Panc1 (cell line): Measurements from ENCODE around the gene SLC6A13. TPM values are rescaled to one million over a fixed set of nuclear protein-coding genes. Genes with fewer than 3 reads are reported as not detected.

Experiments
- ATAC-seq: fragments of 200-7000 bp; cut with Tn5 transposase; 2 replicates; pipeline ENCODE4 v1.9.1; 2020; ENCODE audit warnings: mild to moderate bottlenecking, moderate library complexity
- BruUV-seq: library from RNA; stranded (reverse); fragments of 400-500 nt; replicated peaks from 2 replicates; lab custom pipeline; 2021; lab: Mats Ljungman, UMichigan
- CTCF ChIA-PET: fragments of 300-600 bp; sonication (Branson Sonifier 250); formaldehyde crosslinking; loops from one replicate; lab custom pipeline; 2022; ENCODE audit warnings: antibody characterized with exemption; lab: Charles Lee
- POLR2A ChIA-PET: fragments of 300-600 bp; sonication (Branson Sonifier 250); formaldehyde crosslinking; loops from one replicate; lab custom pipeline; 2022; ENCODE audit warnings: antibody characterized with exemption; lab: Charles Lee
- DNase-seq: peaks from one replicate; pipeline ENCODE4 v3.0.0-alpha.2; 2010; ENCODE audit warnings: low read depth, low spot score
- H3K27ac ChIP-seq: 2 replicates; pipeline ENCODE4 v1.5.1; 2011; ENCODE audit warnings: mild to moderate bottlenecking, low read length, inconsistent platforms
- H3K27me3 ChIP-seq: fragments of 200-500 bp; sonication (Bioruptor generic); 2 replicates; pipeline ENCODE4 v1.6.0; 2014; ENCODE audit warnings: low read length, inconsistent platforms; ENCODE audit not compliant: control insufficient read depth, insufficient read depth
- H3K36me3 ChIP-seq: fragments of 200-500 bp; sonication (Bioruptor generic); 2 replicates; pipeline ENCODE4 v1.5.1; 2014; ENCODE audit warnings: inconsistent platforms, mild to moderate bottlenecking, low read length, moderate library complexity; ENCODE audit not compliant: control insufficient read depth, insufficient read depth
- H3K4me1 ChIP-seq: 2 replicates; pipeline ENCODE4 v1.5.1; 2011; ENCODE audit warnings: inconsistent platforms, mild to moderate bottlenecking, low read length, moderate library complexity; ENCODE audit not compliant: control insufficient read depth, insufficient read depth
- H3K4me3 ChIP-seq, 2 experiments: 2 replicates each; pipeline ENCODE4 v1.5.1; 2011 to 2012; ENCODE audit warnings: low read depth in 2 of 2, low read length in 2 of 2, mild to moderate bottlenecking in 2 of 2, inconsistent platforms in 1 of 2, moderate library complexity in 1 of 2
- H3K9me3 ChIP-seq: fragments of 200-500 bp; sonication (Bioruptor generic); 2 replicates; pipeline ENCODE4 v1.5.1; 2014; ENCODE audit warnings: low read depth, mild to moderate bottlenecking, inconsistent platforms, low read length, moderate library complexity; ENCODE audit not compliant: control insufficient read depth, insufficient read depth
- POLR2AphosphoS5 ChIP-seq: IDR thresholded peaks from 2 replicates; pipeline ENCODE4 v1.6.1; 2012; ENCODE audit warnings: mild to moderate bottlenecking, low read depth, low read length, moderate library complexity
- SIN3A ChIP-seq: IDR thresholded peaks from 2 replicates; pipeline ENCODE4 v1.6.1; 2012; ENCODE audit warnings: low read depth, mild to moderate bottlenecking, low read length, moderate library complexity, borderline replicate concordance; ENCODE audit not compliant: insufficient read depth
- TCF7L2 ChIP-seq: IDR thresholded peaks from 2 replicates; pipeline ENCODE4 v1.6.1; 2011; ENCODE audit warnings: mild to moderate bottlenecking, low read depth, low read length, inconsistent platforms
- in situ Hi-C: cut with HindIII; loops from 2 replicates; pipeline ENCODE4 v1.10.0; 2016; ENCODE audit warnings: low sequenced_read_pairs, low pct_unique_long_range_greater_than_20kb
- intact Hi-C: fragments of 100-400 bp; cut with micrococcal nuclease; formaldehyde crosslinking; loops from one replicate; pipeline ENCODE4 v1.10.0; 2022; ENCODE audit not compliant: unreplicated experiment
- total RNA-seq: library from RNA; stranded (reverse); gene quantifications from one replicate; pipeline ENCODE4 v1.2.1, GENCODE V29; 2021; ENCODE audit not compliant: unreplicated experiment
- TF ChIP-seq, protein P1 (sequence below), 2 experiments: IDR thresholded peaks; 2 replicates each; pipeline ENCODE4 v1.6.1; 2011 to 2012; ENCODE audit warnings: low read depth in 2 of 2, control low read depth in 1 of 2, low read length in 1 of 2, mild to moderate bottlenecking in 1 of 2, moderate library complexity in 1 of 2; ENCODE audit not compliant: insufficient read depth in 1 of 2
- TF ChIP-seq, protein P2 (sequence below): fragments of 450-650 bp; IDR thresholded peaks from 2 replicates; pipeline ENCODE4 v1.5.1; 2017; ENCODE audit warnings: mild to moderate bottlenecking

Gene SLC6A13
- total RNA-seq, 1 experiment from 2014 or later: 0.57 TPM

DNA sequence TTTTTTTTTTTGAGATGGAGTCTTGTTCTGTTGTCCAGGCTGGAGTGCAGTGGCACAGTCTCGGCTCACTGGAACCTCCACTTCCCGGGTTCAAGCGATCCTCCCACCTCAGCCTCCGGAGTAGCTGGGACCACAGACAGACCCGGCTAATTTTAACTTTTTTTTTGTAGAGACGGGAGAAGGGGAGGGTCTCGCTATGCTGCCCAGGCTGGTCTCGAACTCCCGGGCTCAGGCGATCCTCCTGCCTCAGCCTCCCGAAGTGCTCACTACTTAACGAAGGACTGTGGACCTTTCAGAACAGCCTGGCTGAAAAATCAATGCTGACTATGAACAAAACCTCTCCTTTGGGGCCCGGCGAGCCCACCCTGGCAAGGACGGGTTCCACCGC lies 59.6 kb downstream of the SLC6A13 start:
- in situ Hi-C loops: no loop called here
- TF ChIP-seq TCF7L2 (no peak), POLR2AphosphoS5 (no peak), SIN3A (no peak)
- TF ChIP-seq, protein P1, sequence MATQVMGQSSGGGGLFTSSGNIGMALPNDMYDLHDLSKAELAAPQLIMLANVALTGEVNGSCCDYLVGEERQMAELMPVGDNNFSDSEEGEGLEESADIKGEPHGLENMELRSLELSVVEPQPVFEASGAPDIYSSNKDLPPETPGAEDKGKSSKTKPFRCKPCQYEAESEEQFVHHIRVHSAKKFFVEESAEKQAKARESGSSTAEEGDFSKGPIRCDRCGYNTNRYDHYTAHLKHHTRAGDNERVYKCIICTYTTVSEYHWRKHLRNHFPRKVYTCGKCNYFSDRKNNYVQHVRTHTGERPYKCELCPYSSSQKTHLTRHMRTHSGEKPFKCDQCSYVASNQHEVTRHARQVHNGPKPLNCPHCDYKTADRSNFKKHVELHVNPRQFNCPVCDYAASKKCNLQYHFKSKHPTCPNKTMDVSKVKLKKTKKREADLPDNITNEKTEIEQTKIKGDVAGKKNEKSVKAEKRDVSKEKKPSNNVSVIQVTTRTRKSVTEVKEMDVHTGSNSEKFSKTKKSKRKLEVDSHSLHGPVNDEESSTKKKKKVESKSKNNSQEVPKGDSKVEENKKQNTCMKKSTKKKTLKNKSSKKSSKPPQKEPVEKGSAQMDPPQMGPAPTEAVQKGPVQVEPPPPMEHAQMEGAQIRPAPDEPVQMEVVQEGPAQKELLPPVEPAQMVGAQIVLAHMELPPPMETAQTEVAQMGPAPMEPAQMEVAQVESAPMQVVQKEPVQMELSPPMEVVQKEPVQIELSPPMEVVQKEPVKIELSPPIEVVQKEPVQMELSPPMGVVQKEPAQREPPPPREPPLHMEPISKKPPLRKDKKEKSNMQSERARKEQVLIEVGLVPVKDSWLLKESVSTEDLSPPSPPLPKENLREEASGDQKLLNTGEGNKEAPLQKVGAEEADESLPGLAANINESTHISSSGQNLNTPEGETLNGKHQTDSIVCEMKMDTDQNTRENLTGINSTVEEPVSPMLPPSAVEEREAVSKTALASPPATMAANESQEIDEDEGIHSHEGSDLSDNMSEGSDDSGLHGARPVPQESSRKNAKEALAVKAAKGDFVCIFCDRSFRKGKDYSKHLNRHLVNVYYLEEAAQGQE (IDR thresholded peaks at IDR 0.05; ENCODE audit: insufficient read depth in 1 of 2, low read depth in 2 of 2, low read length in 1 of 2): no peak
- TF ChIP-seq, protein P2, sequence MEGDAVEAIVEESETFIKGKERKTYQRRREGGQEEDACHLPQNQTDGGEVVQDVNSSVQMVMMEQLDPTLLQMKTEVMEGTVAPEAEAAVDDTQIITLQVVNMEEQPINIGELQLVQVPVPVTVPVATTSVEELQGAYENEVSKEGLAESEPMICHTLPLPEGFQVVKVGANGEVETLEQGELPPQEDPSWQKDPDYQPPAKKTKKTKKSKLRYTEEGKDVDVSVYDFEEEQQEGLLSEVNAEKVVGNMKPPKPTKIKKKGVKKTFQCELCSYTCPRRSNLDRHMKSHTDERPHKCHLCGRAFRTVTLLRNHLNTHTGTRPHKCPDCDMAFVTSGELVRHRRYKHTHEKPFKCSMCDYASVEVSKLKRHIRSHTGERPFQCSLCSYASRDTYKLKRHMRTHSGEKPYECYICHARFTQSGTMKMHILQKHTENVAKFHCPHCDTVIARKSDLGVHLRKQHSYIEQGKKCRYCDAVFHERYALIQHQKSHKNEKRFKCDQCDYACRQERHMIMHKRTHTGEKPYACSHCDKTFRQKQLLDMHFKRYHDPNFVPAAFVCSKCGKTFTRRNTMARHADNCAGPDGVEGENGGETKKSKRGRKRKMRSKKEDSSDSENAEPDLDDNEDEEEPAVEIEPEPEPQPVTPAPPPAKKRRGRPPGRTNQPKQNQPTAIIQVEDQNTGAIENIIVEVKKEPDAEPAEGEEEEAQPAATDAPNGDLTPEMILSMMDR: no peak
- ATAC-seq (no peak), DNase-seq (no peak)
- no TSS peak for BruUV-seq
- Histone ChIP-seq H3K36me3 (no peaks in the 10 kb centered on the region), H3K9me3 (no peaks in the 10 kb centered on the region), H3K4me1 (no peaks in the 10 kb centered on the region), H3K4me3 (peak overlapping the region in 1 of 2 experiments; percentile 13; a peak in 1 of 4 replicates), H3K27me3 (no peaks in the 10 kb centered on the region), H3K27ac (no peak overlapping the region)
- intact Hi-C loops: no loop called here
- CTCF ChIA-PET: no interaction called here
- POLR2A ChIA-PET: no interaction called here

DNA sequence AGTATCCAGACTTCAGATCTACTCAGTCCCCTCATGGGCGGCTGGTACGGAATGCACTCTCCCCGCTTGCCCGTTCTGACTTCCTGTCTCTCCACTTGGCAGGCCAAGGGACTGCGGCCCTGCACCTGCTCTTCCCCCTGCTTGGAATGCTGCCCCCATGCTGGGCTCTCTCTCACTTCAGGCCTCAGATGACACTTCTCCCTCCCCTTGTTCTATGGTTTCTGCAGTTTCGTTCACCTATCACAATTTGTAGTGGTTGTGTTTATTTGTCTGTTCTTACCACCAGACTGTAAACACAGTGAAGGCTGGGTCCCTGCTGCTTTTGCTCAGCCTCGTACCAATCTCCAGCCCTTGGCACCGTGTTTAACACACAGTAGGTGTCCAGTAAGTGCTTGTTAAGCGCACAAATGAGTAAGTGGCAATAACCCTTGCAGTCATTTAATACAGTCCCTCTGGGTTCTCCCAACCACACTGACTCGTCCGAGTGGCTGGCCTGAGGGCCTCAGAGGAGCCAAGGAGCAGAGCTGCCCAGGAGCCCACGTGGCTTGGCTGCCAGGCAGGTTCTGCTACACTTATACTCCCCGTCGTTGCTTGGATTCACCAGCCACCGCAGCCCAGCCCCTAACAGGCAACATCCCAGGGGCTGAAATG lies 60.4 kb downstream of the SLC6A13 start:
- intact Hi-C loops (no loop called here), in situ Hi-C loops (no loop called here)
- Histone ChIP-seq H3K36me3 (no peaks in the 10 kb centered on the region), H3K9me3 (no peaks in the 10 kb centered on the region), H3K4me3 (no peak overlapping the region), H3K27ac (no peak overlapping the region), H3K27me3 (no peaks in the 10 kb centered on the region), H3K4me1 (no peaks in the 10 kb centered on the region)
- DNase-seq (no peak), ATAC-seq (no peak)
- POLR2A ChIA-PET: no interaction called here
- no TSS peak for BruUV-seq
- CTCF ChIA-PET: no interaction called here
- TF ChIP-seq TCF7L2: no peak
- no peak for TF ChIP-seq POLR2AphosphoS5
- TF ChIP-seq, protein P2: no peak
- no peak for TF ChIP-seq SIN3A
- TF ChIP-seq, protein P1 (IDR thresholded peaks at IDR 0.05; ENCODE audit: insufficient read depth in 1 of 2, low read depth in 2 of 2, low read length in 1 of 2): no peak
